DND-41 (cell line): ENCODE measurements around the gene MAP3K6.
"Not testable (repeated sequence)": the region's sequence is repeated elsewhere in the genome, so short reads cannot be mapped to it uniquely, and the experiment has no call there.

ENCODE experiments used
- EZH2 ChIP-seq: IDR thresholded peaks from 3 replicates; pipeline ENCODE4 v1.6.1; 2012; ENCODE audit warnings: borderline replicate concordance, low read depth, mild to moderate bottlenecking, moderate library complexity, low read length, inconsistent platforms; ENCODE audit not compliant: severe bottlenecking
- TF ChIP-seq, protein P1 (sequence below): IDR thresholded peaks from 2 replicates; pipeline ENCODE4 v1.5.1; 2012; ENCODE audit warnings: borderline replicate concordance, low read length, moderate library complexity, mild to moderate bottlenecking; ENCODE audit not compliant: poor library complexity, severe bottlenecking; ENCODE audit errors: extremely low read depth

DNA sequence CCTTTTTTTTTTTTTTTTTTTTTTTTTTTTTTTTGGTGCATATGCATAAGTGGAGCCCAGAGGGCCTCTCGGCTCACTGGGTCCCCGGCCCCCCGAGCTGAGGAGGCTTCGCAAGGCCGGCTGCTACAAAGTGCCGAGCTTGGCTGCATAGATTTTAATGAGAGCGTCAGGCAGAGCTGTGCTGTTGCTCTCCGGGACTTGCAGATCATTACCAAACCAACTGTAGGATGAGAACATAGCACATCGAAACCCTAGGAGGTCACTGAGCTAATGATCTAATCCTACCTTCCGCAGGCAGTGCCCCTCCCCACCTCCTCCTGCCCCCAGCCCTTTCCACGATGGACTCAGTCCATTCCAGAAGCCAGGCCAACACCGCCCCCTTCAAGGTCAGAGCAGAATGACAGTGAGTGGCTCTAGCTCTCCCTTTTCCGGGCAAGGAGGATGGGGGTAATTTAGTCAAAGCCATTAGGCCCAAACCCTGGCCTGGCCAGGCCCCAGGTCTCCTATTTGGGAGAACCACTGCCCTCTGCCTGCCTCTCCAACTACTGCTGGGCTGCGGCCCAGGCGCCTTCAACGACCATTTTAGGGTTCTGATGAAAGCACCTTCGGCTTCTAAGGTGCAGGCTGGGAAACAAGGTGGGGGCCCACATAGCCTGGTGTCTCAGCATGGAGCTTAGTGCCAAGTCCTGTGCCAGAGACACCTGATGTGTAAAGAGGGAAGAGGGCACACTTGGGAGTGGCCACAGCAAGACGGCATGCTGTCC, 39.0 kb upstream of the MAP3K6 start:
- TF ChIP-seq, protein P1, sequence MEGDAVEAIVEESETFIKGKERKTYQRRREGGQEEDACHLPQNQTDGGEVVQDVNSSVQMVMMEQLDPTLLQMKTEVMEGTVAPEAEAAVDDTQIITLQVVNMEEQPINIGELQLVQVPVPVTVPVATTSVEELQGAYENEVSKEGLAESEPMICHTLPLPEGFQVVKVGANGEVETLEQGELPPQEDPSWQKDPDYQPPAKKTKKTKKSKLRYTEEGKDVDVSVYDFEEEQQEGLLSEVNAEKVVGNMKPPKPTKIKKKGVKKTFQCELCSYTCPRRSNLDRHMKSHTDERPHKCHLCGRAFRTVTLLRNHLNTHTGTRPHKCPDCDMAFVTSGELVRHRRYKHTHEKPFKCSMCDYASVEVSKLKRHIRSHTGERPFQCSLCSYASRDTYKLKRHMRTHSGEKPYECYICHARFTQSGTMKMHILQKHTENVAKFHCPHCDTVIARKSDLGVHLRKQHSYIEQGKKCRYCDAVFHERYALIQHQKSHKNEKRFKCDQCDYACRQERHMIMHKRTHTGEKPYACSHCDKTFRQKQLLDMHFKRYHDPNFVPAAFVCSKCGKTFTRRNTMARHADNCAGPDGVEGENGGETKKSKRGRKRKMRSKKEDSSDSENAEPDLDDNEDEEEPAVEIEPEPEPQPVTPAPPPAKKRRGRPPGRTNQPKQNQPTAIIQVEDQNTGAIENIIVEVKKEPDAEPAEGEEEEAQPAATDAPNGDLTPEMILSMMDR: not testable (repeated sequence)
- not testable (repeated sequence) for TF ChIP-seq EZH2
